Superior temporal gyrus (tissue), 1 donor: ENCODE data around the gene KCNC3.

ENCODE experiments used
- DNase-seq: peaks from one replicate; pipeline ENCODE4 v3.0.0-alpha.2; 2016; ENCODE audit errors: extremely low spot score

The KCNC3 gene

DNA sequence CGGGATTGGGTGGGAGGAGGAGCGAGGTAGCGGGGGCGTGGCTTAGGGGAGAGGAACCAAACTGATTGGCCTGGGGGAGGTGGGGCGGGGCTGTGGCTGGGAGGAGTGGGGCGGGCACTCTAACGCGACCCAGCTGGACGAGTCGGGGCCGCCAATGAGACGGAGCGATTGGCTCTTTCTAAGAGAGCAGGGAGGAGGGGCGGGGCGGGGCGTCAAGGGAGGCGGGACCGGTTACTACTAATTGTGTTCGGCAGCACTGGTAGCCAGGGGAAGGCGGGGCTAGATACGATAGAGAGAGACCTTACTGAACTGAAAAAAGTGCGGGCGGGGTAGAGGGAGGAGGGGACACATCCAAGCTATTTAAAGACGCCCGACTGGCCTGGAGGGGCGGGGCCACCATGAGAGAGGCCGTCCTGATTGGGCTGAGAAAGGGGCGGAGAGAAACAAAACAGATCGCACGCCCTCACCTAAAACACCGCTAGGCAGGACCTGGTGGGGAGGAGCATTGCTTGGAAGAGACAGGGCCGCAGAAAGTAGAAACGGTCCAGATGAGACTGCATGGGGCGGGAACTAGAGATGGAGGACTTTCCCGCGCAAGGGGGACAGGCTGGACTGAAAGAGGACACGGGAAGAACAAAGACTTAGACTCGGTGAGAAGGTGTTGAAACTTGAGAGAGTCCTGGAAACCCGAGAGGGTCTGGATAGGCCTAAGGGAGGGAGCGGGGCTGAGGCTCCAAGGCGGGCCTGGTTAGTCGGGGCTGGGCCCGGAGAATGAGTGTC is at the start of gene KCNC3:
Gene KCNC3, minus strand, starts transcription at position 232 of the 780 bp plus-strand sequence. CDS start 295 bp downstream, outside the sequence.
- DNase-seq: peak; percentile 97

DNA sequence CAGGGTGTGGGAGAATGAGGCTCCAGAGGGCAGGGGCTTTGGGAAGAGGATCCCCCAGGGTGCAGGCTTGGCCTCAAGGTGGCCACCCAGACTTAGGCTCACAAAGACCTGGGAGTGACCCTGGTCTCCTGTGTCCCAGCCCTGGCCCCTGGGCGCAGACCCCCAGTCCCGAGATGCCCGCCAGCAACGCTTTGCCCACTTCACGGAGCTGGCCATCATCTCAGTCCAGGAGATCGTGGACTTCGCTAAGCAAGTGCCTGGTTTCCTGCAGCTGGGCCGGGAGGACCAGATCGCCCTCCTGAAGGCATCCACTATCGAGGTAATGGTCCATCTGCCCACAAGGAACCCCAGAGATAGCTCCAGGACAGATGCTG is 49.7 kb upstream of the KCNC3 start:
- no peak for DNase-seq

DNA sequence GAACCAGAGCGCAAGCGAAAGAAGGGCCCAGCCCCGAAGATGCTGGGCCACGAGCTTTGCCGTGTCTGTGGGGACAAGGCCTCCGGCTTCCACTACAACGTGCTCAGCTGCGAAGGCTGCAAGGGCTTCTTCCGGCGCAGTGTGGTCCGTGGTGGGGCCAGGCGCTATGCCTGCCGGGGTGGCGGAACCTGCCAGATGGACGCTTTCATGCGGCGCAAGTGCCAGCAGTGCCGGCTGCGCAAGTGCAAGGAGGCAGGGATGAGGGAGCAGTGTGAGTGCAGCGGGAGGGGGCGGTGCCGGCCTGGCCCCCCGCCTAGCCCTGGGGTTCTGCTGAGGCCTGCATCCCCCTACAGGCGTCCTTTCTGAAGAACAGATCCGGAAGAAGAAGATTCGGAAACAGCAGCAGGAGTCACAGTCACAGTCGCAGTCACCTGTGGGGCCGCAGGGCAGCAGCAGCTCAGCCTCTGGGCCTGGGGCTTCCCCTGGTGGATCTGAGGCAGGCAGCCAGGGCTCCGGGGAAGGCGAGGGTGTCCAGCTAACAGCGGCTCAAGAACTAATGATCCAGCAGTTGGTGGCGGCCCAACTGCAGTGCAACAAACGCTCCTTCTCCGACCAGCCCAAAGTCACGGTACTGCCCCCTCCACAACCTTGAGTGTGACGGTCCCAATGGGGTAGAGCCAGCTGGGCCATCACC is 49.1 kb upstream of the KCNC3 start:
- DNase-seq: no peak

DNA sequence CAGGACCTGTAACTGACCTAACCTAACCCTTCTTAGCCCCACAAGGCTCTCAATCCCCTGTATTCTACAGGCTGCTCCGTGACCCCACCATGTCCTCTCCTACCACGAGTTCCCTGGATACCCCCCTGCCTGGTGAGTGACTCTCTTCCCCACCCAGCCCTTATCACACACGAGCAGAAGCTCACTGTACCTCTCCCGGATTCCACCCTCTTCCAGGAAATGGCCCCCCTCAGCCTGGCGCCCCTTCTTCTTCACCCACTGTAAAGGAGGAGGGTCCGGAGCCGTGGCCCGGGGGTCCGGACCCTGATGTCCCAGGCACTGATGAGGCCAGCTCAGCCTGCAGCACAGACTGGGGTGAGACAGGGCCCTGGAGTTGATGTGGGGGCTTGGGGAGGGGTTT is 48.3 kb upstream of the KCNC3 start:
- DNase-seq: no peak

DNA sequence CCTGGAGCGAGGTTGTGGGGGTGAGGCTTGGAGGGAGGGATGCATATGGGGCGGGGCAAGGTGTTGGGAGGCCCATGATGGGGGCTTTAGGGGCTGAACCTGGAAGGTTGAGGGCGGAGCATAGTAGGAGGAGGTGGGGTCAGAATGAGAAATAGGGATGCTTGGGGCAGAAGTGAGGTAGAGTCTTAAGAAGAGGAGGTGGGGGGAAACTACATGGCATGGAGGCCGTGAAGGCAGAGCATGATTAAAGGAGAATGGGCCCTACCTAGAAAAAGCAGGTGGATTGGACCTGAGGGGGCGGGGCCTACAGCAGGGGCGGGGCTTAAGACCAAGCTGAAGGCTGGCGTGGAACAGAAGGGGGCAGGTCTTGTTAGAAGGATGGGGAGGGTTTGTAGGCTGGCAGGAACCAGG is 47.9 kb upstream of the KCNC3 start:
- no peak for DNase-seq

DNA sequence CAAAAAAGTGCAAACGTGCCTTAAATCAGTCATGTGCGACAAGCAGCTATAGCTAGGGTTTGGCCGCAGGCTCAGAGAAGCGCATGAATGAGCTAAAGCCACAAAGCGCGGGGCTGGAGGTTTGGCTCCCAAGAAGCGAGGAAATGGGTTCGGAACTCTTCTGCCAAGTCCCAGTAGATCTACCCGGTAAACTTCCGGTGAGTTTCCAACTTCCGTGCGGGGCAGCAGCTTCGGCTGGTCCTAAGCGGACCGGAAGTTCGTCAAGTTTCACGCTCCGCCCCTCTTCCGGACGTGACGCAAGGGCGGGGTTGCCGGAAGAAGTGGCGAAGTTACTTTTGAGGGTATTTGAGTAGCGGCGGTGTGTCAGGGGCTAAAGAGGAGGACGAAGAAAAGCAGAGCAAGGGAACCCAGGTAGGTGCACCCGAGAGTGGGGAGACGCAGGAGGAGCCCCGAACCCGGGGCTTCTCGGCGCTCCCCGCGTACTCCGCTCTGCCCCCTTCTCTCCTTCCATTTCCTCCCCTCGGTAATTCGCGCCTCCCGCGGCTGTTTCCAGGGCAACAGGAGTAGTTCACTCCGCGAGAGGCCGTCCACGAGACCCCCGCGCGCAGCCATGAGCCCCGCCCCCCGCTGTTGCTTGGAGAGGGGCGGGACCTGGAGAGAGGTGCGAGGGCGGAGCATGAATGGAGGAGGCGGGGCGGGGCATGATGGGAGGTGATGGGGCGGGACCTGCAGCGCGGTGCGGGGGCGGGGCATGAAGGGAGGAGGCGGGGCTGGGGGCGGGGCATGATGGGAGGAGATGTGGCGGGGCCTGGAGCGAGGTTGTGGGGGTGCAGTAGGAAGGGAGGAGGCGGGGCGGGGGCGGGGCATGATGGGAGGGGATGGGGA is 47.2 kb upstream of the KCNC3 start, which contains the start of gene NR1H2:
Gene NR1H2, plus strand, starts transcription at position 292 of the 885 bp plus-strand sequence. CDS start 1,149 bp downstream, outside the sequence.
- DNase-seq: peak; percentile 99

DNA sequence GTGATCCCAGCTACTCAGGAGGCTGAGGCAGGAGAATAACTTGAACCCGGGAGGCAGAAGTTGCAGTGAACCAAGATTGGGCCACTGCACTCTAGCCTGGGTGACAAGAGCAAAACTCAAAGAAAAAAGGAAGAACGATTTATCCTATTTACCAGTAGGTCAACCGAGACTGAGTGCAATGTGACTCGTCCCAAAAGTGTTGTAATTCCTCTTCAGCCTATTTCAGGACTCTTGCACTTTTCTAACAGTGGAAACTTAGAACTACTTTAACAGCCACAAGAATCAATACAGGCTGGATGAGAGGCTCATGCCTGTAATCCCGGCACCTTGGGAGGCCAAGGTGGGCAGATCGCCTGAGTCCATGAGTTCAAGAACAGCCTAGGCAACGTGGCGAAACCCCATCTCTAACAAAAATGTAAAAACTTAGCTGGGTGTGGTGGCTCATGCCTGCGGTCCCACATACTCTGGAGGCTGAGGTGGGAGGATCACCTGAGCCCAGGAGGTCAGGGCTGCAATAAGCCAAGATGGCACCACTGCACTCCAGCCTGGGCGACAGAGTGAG is 42.8 kb upstream of the KCNC3 start:
- DNase-seq: no peak

DNA sequence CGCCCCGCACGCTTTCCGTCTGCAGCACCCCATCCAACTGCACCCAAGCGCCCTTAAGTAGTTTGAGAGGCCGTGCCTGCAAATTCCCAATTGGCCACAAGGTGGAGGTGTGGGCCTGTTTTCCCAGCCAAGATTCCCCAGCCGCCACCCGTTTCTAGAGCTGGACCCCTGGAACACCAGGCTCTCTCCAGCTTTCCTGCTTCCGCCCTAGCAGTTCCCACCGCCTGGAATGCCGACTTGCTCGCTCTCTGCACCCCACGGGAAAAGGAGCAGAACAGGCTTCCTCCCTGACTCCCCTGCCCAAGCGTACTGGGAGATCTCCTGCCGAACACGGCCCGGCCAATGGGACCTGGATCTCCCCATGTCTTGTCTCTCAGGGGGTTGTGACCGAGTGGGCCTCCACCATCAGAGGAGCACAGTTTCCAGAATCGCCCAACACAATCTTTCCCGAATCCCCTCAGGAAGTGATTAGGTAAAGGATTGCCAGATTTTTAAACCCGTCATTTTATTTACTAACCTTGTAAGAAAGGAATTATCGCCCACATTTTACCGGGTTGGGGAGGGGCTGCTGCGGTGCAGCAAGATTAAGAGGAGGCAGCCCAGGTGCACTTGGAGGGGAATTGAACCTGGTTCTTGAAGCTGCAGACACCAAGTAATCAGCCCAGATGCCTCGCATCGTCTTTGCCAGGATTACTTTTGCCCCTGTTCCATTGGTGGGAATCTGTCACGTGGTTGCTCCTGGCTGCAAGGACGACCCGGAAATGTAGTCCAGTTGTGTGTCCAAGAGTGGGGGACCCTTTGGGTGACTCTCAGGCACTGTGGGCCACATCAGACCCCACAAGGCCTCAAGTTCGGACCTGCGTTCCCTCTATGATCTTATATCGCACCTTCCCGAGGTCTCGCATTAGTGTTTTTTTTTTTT is 39.7 kb upstream of the KCNC3 start:
- DNase-seq: peak; percentile 96

DNA sequence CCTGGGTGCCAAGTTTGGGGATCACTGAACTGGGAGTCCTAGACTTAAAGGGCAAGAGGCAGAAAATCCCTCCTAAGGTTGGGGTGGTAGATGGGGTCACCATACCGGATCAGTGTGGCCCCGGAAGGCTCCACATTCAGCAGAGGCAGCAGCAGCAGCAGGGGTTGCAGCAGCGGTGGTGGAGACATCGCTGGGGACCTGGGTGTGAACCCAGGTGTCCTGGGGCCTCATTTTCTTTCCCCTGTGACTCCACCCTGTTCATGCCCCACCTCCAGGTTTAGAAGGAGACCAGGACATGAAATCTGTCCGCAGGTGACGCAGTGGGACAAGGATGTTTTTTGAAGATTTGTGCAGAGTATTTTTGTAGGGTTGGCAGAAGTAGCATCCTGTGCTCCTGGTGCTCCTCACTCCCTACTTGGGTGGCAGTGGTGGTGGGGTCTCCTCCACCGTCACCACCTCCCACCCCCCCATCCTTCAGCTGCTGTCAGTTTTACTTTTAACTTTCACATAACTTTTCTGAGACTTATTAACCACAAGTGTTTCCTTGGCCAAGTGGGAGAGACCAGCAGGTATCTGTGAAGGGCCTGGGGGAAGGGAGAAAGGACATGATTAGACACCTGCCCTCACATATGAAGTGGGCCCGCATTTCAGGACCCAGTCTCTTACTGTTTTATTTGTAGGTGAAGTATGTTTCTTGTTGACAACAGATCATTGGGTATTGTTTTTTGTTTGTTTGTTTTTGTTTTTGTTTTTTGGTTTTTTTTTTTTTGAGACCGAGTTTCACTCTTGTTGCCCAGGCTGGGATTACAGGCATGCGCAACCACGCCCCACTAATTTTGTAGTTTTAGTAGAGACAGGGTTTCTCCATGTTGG is 36.5 kb upstream of the KCNC3 start, which contains the start of gene NAPSA:
Gene NAPSA, minus strand, starts transcription at position 206 of the 873 bp plus-strand sequence. Its CDS starts 18 bp downstream, at position 188.
- DNase-seq: no peak

DNA sequence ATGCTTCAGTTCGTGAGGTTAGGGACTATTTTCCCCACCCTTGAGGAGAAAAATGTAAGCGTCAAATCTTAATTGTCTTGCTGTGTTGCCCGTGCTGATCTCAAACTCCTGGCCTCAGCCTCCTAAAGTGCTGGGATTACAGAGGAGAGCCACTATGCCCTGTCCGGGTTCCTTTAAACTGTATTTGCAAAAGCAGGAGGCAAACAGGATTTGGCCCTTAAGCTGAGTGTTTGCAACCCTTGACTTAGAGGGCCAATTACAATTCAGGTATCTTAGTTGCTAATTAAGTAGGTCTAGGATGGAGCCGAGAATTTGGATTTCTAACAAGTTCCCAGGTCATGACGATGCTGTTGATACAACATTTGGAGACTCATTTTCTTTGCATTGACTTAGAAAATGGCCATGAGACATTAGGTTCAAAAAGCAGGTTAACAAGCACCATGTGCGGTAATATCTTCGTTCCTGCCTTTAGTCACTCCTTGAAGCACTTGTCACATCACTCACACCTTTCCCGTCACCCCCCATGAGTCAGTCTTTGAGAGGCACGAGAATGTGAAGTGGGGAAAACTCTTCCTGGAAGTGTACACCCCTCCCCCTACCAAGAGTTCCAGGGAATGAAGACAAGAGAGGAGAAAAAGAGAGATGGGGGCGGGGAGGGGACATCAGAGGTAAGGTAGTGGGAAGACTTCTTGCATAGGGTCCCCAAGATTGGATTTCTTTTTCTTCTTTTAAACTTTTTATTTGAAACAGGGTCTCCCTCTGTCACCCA is 33.7 kb upstream of the KCNC3 start:
- DNase-seq: no peak

DNA sequence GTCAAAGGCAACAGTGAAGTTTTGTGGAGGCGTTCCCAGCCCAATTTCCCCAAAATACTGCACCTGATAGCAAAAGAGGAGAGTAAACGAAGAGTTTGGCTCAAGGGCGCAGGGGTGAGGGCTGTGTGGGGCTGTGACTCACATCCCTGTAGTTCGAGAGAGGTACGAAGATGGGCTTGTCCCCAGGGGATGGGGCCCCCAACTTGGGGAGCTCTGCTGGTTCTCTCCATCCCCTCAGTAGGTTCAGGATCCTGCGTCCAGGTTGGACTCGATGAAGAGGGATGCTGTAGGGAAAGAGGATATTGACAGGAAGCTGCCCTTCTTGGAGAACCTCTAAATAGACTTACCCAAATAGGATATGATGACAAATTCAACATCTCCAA is 32.8 kb upstream of the KCNC3 start:
- DNase-seq: no peak

DNA sequence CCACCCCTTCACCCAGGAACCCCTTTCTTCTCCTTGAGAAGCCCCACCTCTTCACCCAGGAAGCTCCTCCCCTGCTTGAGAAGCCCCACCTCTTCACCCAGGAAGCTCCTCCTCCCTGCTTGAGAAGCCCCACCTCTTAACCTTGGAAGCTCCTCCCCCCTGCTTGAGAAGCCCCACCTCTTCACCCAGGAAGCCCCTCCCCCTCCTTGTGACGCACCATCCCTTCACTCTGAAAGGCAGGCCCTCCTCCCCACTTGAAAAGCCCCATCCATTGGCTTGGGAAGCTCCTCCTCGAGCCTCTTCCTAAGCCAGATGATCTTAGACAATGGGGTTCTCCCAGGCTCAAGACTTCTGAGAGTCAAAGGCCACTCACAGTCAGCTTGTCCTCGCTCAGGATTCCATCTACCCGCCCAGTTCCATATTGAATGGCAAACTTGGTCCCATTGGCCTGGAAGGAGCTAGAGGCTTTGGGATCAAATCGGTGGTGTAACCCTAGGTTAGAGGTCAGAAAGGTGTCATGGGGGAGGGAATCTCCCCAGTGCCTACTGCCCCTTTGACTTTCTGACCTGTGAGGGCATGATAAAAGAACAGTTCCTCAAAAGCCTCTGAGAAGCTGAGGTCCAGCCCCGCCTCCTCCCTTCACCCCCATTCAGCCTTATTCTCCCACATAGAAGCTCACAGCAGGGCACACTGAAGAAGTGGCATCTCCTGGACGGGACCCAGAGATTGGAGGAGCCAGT is 32.3 kb upstream of the KCNC3 start:
- DNase-seq: no peak

DNA sequence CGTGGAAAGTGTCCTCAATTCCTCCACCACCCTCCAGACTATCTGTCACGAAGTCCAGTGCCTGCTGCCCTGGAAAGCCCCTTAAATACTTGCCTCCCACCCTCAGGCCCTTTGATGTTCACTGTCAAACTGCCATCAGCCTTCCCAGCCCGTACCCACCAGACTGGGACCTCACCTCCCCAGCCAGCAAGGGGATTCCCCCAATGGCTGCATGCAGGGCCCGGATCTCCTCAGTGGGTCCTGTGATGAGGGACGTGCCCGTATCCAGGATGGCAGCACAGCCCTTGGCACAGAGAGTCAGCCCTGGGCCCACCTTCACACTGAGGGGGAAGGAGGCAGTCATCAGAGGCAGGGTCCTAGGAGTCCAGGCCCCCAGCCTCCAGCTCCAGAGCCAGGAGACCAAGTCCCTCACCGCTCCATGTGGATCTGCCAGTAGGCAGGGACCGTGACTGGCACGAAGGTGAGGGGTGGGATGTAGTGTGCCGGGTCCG is 30.2 kb upstream of the KCNC3 start:
- no peak for DNase-seq

DNA sequence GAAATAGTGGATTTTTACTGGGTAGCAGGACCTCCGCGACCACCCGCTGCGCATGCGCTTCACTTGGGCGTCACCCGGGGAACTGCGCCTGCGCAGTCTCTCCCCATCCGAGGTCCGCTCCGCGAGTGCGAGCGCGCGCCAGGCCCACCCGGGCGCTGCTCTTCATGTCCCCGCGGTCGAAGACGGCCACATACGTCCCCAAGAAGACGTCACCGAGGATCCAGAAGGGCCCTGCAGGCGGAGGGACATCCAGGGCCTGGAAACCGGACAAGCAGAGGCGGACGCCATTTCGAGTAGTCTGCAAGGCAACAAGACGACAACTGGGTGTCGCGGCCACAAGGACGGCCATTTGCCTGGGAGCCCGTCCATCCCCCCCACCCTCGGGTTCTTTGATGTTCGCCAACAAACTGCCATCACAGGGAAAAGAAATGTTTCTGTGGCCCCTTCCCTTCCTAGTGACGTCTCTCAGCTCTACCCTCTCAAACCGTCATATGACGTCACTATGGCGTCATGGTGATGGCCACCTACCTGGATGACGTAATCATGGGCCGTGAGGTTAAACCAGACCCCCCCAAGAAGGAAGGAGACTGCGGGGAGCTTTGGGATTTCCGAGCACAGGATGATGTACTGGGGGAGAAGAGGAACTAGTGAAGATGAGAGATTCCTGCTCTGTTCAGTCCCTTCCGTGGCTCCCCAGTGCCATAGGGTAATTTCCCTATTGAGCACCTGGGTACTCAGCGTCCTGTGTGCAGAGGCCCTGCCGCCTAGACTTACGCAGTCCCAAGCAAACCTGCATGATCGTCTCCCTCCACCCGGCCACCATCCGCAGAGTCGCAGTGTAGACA is 29.5 kb upstream of the KCNC3 start:
- peak; percentile 60 for DNase-seq

DNA sequence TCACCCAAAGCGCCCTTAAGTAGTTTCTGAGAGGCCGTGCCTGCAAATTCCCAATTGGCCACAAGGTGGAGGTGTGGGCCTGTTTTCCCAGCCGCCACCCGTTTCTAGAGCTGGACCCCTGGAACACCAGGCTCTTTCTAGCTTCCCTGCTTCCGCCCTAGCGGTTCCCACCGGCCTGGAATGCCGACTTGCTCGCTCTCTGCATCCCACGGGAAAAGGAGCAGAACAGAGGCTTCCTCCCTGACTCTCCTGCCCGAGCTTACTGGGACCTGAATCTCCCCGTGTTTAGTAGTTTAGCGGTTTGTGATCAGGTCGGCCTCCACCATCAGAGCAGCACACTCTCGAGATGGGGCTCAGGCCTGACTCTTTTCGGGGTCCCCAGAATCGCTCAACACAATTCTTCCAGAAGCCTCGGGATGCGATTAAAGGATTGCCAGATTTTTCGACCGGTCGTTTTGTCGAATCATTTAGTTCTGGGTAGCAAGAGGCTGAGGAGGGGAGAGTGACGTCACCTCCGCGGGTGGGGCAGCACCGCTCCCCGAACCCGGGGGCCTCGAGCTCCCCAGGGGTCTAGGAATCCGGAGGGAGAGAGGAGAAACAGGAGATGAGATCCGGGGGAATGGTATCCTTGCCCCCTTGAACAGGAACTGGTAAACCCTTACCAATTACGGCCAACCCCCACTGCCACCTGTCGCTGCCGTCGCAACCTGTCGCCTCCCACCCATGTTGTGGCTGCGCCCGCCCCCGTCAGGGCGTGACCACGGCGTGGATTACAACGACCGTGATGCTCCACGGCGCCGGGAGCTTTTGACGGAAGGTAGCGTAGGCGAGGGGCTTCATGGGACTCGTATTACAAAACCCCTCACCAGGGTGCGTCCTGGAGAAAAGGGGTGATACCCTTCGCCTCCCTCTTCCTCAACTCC is 28.3 kb upstream of the KCNC3 start:
- peak; percentile 92 for DNase-seq

DNA sequence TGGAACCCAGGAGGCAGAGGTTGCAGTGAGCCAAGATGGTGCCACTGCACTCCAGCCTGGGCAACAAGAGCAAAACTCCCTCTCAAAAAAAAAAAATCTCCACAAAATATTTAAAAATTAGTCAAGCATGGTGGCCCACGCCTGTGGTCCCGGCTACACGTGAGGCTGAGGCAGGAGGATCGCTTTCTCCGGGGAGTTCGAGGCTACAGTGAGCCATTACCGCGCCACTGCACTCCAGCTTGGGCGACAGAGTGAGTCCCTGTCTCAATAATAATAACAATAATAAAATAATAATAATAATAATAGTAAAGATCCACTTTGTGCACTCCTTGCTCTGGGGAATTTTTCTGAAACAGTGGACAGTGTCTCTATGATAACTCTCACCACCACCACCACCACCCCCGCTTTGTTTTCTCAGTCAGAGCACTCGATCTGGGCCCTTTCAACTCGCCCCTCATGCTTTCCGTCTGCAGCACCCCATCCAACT is 27.6 kb upstream of the KCNC3 start:
- DNase-seq: no peak
